Measurements from ENCODE around the gene SEC24D.

SEC24D gene

DNA sequence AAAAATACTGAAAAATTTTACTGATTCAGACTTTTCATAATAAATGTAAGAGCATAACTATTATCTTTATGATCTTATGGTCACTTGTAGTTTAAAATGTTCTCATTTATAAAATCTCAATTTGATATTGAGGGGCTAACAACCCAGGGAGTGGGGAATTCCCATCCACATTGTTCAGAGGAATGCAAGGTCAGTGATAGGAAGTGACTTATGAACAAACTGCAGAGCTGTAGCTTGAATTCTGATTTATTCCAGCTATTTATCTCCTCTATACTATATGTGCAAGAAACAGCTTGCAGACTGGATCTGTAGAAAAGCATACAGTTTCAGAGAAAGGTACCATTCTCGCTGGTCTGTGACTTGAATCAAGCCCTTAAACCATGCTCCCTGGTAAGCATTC is 61.6 kb downstream of the SEC24D start:
- DNase-seq (ENCODE audit: low read depth in 2 of 2), result no peak

DNA sequence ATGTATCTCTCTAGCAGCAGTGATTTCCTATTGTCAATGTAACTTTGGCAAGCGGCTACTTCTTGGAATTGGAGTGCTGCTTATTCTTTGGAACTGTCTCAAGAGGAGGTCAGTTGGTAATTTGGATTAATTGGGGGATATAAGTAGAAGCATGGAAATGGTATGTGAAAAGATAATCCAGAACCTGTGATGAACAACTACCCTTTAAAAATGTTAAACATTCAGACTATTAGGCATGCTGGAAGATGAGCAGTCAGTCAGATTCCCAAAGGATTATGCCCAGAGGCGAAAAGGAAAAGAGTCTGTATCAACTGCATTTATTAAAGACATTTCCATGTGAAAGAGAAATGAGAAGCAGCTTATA is 62.5 kb downstream of the SEC24D start:
- no peak for DNase-seq (ENCODE audit: low read depth in 2 of 2)

DNA sequence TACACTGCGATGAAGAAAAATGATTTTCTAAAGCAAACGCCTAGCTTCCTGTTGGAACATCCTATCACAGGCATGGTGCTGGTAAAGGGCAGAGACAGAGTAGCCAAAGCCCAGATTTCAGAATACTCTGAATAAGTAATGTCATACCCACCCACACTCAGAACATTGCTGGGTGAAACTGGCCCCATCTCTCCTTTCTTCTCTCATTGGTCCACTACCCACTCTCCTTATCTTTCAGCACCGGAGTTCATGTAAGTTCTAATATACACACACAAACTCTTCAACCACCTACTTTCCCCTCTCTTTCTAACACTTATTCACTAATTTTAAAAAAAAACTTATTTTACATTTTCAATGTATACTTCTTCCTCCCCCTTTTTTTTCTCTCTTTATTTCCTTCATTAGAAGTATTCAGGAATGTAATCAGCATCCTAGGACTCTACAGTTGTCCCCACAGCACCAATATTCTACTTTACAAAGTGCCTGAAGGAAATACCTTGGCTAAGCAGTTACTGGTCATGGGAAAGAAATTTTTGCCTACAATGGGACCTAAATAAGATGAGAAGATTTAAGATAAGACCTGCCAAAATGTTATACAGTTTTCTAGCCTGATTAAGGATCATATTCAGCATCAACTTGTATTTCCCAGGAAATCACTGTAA is 63.0 kb downstream of the SEC24D start:
- DNase-seq (ENCODE audit: low read depth in 2 of 2), result no peak

DNA sequence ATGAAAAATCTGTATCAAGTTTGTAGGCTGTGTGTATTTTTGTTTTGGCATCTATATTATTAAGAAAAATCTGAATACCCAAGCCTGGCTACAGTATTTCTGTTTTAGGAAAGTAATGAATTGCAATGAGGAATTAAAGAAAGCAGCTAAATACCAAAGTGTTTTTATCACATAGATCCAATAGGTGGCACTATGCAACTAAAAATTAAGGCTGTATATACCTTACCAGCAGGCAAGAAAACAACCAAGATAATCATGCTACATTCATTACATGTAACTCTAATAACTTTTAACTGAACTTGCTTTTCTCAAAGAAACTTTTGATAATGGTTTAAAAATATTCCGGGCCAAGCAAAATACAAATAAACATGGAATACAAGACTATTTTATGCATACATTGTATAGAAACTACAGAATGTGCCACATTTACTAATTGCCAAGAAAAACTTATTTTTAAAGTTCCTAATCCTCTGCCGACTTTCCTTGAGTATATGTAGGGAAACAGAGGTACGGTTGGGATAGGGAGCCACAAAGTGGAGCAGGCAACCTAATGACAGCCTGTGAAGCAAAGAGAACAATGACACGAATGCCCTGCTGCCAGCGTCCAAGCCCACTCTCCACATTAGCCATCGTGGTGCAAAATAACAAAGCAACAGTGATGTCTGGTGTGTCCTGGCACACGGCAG is 63.7 kb downstream of the SEC24D start:
- no peak for DNase-seq (ENCODE audit: low read depth in 2 of 2)

DNA sequence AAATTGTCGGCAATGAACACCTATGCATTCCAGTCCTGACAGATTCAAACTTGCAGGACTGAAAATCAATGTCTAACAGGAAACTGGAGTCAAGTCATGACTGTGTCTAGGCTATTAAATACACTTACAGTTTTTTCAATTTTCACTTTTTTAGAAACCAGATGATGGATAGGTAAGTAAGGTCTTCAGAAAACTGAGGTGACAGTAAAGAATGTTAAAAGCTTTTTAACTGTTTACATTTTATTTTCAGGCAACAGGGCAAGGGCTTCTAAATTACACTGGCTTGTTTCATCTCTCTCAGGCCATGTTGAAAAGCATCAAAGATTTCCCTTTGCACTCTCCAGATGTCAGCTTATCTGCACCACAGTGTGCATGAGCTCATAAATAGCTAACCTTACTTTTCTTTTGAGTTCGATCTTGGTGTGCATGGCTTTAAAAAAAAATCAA is 65.2 kb downstream of the SEC24D start:
- DNase-seq (ENCODE audit: low read depth in 2 of 2), result no peak

DNA sequence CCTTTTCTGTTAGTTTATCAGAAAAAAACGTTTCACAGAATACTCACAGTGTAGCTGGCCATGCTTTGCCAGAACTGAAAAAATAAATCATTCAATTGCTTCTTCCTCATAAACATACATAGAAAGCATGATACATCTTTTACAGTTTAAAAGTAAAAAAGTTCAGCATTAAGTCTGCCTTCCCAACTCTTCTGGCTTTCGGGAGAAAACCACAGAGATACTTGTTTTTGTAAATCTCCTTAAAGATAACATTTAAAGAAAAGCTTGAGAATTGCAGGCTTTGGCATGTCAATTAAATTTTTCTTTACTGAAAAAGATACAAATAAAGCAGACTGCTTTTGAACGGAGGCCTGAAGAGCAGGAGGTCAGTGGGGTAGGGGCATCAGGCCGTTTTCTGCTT is 66.8 kb downstream of the SEC24D start:
- no peak for DNase-seq (ENCODE audit: low read depth in 2 of 2)

DNA sequence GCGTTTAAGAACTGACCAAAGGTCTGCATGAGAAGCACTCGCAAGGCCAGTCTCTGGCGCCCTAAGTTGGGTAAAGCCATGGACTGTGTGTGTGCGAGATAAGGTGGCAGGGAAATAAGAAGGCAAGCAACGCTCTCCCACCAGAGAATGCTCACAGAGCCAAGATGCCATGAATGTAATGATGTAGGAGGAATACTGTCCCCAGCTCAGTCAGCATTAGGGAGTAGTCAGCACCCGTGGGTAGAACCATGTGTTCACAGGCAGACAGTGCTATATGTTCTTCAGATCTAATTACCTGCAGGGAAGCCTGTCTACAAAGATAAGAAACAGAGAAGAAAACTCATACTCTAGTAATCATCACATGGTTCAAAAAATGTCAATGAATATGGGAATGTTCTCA is 68.8 kb downstream of the SEC24D start:
- no peak for DNase-seq (ENCODE audit: low read depth in 2 of 2)

DNA sequence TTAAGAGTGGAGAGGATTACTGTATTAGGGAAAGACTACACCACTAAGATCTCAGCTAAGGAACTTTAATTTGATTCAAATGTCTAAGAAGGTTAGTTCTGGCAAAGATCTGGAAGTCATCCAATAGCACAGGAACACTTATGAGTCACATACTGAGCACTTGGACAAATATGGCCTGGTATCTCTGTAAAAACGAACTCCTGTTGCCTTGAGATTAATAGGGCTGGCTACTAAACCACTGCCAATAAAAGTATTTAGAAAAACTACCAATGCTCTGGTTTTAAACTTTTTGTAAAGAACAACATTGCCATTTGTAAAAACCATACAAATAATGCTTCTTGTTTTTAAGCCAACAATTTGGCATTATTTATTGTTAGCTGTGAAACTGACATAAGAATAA is 70.5 kb downstream of the SEC24D start:
- no peak for DNase-seq (ENCODE audit: low read depth in 2 of 2)

DNA sequence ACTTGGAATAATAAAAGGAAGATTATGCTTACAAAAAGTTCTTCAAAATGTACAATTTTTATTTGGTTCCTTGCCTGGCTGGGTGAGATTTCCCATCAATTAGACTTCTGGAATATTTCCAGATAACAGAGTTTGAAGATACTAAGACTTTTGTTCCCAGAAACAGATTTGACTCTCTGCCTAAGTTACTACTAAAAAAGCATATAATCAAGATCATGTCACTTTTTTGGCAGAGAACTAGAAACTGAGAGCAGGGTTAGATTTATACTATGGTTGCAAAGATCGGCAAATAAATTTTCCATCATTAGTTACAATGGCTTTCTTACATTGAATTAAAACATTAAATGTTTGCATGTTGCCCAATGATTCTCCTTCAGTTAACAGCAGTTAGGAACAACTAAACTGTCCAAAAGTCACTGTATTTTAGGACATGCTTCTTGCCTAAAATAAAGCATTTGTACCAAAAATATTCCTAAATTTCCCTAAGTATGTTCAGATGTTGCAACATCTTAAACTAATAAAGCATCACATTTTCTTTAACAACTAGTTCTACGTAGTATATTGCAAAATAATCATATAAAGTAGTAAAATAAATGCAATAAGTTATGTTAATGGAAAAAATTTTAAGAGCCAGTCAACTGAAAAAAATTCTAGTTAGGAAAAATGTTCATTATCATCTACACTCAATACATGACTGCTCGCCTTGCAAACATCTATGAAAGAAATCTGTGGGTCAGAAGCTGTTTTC is 73.0 kb downstream of the SEC24D start:
- DNase-seq (ENCODE audit: low read depth in 2 of 2), result no peak

DNA sequence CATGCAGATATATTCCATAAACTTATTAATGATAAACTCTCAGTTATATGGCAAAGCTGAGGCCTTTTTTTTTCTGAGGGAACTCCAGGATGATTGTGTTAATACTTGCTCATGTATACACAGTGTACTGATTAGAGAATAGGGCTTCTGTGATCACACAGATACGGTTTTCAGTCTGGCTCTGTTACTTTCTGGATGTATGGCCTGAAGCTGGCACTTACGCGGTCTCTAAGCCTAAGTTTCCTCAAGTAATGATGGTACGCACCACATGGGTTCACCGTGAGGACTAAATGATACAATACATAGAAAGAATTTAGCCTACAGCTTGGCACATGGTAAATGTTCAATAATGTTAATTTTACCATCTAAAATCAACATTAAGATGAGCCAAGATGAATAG is 73.8 kb downstream of the SEC24D start:
- DNase-seq (ENCODE audit: low read depth in 2 of 2), result no peak

DNA sequence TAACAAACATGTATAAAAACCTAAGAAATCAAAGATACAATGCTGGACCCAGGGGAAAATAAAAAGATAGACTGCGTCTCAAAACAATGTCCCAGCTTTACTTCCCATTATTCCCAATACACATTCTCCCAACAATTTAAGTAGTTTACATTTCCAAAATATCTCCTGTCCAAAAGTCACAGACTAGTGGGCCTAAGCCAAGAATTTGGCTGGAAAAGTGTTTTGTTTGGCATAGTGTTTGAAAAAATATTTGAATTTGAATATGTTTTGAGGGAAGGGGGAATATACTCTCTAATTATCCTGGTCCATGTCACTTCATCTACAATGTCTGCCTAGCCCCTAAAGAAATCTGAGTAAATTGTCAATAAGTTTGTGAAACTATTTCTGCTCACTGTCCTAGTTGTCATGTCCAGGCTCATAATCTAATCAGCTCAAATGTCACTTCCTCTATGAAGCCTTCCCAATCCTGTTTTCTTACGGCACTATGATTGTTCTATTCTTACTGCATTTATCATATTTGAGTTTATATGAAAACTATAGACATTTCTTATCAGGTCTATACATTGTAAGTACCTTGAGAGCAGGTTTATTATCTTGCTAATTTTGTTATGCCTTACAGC is 74.4 kb downstream of the SEC24D start:
- DNase-seq (ENCODE audit: low read depth in 2 of 2), result no peak

DNA sequence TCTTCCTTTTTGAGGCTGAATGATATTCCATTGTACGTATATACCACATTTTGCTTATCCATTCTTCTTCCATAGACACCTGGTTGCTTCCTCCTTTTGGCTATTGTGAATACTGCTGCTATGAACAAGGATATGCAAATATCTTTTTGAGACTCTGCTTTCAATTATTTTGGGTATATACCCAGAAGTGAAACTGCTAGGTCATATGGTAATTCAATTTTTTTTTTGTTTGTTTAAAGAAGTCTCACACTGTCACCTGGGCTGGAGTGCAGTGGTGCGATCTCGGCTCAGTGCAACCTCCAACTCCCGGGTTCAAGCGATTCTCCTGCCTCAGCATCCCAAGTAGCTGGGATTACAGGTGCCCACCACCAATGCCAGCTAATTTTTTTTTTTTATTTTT is 75.4 kb downstream of the SEC24D start:
- DNase-seq (ENCODE audit: low read depth in 2 of 2), result no peak

DNA sequence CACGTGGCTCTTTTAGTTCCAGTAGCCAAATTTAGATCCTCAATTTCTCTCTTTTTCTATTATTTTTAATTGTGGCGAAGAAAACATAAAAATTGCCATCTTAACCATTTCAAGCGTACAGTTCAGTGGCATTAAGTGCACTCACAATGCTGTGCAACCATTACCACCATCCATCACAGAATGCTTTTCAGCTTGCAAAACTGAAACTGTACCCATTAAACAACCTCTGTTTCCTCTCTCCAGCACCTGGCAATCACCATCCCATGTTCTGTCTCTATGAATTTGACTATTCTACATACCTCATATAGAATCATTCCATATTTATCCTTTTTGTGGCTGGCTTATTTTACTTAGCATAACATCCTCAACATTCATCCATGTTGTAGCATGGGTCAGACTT is 75.8 kb downstream of the SEC24D start:
- no peak for DNase-seq (ENCODE audit: low read depth in 2 of 2)

DNA sequence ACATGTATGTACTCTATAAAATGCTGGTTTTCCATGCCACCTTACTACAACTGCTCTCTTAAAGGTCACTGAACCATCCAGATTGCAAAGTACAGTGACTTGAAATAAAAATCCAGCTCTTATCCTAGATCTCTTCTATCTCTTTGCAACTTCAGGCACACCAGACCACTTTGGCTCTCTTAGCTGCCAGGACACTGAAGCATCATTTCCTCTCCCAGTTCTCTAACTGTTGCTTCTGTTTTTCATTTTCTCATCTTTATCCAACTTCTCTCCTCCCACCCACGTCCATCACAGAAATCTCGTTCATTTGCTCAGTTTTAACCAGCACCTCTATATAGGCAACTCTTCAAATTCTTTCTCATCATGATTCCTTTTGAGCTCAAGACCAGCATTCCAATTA is 76.4 kb downstream of the SEC24D start:
- no peak for DNase-seq (ENCODE audit: low read depth in 2 of 2)

DNA sequence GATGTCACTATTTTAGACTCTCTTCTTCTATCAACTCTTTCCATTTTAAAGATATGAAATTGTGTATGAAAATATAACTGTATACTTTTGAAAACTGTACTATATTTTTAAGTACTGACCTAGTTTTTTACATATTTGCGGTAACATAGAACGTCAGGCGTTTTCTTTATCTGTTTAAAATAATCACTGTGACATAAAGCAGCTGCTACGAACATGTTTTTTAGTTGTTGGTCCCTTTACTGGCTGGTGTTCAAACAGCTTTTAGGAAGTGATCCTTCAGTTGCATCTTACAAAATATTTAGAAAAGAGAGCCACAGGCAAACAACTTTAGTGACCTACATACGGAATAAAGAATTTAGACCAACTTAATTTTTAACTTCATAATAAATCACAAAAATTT is 77.6 kb downstream of the SEC24D start:
- DNase-seq (ENCODE audit: low read depth in 2 of 2), result no peak

DNA sequence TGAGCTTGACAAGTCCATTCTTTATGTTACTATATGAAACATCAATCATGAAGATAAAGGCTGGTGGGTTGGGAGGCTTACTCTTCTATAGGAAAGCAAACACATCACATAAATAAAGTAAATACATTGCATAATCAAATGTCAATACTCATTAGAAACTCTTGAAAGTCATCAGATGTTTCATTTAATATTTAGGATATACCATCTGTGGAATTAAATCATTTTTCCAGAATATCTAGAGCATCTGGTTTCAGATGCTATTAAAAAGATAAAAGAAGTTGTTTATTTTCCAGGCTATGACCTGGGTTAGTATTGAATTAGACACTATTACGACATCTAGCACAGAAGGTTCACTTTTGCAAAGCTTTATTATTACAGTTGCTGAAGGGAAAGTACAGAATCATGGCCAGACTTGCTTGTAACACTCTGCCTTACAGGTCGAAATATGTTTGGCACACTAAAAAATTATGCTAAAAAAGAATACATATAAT is 78.1 kb downstream of the SEC24D start:
- DNase-seq (ENCODE audit: low read depth in 2 of 2), result no peak

DNA sequence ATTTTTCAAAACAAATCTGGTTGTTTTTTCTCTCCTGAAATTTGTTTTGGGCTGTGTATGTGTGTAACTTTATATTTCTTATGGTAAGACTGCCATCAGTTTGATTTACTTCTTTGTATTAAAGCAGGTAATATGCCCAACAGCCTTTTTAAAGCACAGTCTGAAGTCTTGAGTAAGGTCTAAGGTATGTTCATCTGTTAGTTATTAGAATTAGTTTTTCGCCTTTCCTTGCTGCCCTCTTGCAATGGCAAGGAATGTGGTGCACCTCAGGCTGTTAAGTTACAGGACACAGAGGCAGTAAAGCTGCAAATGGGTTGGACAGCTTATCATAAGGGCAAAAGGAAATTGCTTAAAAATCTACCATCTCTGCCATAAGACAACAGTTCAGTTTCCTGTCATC is 79.0 kb downstream of the SEC24D start:
- no peak for DNase-seq (ENCODE audit: low read depth in 2 of 2)

DNA sequence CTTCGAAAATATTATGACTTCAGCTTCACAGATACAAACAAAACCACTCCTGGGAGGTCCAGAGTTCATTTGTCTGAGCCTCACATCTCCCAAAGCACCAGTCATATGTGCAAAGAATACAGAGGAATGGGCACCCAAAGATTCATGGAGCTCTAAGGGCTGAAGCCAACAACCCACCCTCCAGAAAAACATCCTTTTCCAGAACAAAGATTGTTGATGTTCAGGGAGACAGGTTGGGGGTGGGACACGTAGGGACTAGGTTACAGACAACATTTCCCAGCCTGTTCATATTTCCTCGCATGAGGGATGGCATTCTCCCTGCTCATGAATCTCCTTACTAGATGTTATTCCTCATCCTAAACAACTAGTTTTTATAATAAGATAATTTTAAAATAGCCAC is 79.5 kb downstream of the SEC24D start:
- no peak for DNase-seq (ENCODE audit: low read depth in 2 of 2)

DNA sequence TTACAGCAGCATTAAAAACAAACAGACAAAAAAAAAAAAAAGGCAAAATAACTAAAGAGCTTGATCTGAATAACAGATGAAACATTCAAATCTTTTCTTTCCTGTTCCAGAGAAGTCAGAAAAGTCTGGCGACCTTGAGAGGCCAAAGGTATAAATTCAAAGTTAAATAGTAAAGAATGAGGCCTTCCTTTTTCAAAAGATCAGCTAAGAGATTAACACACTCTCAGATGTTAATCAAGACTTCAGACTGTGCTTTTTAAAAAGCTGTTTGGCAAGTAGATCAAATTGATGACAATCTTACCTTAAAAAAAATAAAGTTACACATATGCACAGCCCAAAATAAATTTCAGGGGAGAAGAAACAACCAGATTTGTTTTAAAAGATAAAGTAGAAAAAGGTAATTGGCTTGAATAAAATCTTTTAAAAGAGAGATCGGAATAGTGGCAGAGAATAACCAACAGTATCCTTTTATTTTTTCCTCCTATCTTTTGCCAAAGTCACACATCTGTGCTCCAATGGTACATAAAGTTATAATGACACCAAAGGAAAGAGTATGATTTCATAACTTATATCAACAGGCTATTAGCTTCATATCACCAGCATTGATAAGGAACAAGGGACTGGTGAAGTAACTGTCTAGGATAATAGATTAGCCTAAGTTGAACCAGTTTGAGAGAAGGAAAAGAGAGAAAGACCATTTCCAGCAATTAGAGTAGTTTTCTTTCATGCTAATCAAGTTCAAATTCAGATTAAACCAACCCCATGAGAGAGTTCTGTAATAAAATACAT is 80.3 kb downstream of the SEC24D start:
- DNase-seq (ENCODE audit: low read depth in 2 of 2), result no peak

DNA sequence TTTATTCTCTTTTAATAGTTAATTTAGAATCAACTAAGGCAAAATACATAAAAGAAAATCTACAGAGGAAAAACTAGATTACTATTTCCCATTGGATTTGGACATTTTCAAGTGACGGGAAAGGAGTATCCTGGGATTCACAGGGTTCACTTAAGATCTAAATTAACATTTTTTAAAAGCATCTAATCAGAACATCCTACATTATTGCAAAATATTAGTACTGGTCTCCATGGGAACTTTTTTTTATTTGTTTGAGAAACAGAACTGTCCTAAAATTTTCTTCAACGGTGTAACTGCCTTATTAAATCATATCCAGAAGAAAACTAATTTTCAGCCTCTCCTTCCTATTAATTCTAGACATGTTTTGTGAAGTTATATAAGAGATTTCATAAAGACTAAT is 81.0 kb downstream of the SEC24D start:
- no peak for DNase-seq (ENCODE audit: low read depth in 2 of 2)

DNA sequence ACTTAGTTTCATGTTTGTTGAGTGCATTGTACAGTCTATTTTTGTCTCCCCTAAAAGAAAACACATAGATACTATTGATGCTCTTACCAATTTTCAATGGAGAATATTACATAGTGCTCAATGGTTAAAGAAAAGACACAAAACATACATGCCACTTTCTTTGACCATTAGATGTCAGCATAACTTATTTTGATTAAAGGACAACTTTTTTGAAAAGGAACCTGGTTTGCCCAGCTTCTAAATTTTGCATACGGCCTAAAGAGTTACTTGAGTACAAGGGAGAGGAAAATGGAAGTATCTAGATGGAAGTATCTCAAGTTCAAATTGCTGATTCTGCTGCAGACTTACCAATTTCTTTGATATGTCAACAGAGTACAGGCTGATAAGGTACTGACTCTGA is 82.2 kb downstream of the SEC24D start:
- no peak for DNase-seq (ENCODE audit: low read depth in 2 of 2)

DNA sequence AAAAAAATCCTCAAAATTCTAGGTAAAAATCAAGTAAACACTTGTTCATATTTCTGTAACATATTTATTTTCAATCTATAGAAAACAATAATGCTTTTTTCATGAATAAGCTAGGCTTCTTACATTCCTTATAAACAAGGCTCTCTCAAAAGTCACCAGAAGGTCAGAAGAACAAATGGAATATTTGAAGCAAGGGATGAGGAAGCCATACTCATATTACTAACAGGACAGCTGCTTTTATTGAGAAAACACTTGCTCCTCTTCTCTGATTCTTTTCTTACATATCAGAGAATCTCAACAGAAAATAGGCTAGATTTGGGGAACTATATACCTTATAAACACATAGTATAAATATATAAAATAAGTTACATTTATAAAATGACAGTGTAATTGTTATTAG is 82.8 kb downstream of the SEC24D start:
- DNase-seq (ENCODE audit: low read depth in 2 of 2), result no peak

Data from stimulated activated CD8-positive, alpha-beta memory T cell treated with anti-CD3 and anti-CD28 coated beads, Interleukin-7, amount 100 ng/mL, for 1 hour (primary cell).